GM12878 (cell line): ENCODE measurements around the gene CAMTA1. TPM values are rescaled to one million over a fixed set of nuclear protein-coding genes. Genes with fewer than 3 reads are reported as not detected.

Experiments used
- ATAC-seq: fragments of 200-7000 bp; cut with Tn5 transposase; 3 replicates; pipeline ENCODE4 v1.9.1; 2020; ENCODE audit warnings: mild to moderate bottlenecking, moderate library complexity
- BruUV-seq: library from RNA; stranded (reverse); fragments of 400-500 nt; replicated peaks from 2 replicates; lab custom pipeline; 2021; lab: Mats Ljungman, UMichigan
- CTCF ChIA-PET: fragments of 300-600 bp; sonication (Branson Sonifier 250); formaldehyde crosslinking; extraction: SDS; loops from one replicate; lab custom pipeline; 2021; ENCODE audit warnings: inconsistent platforms; lab: Yijun Ruan, JAX
- POLR2A ChIA-PET: fragments of 350-600 bp; formaldehyde crosslinking; extraction: SDS; loops from one replicate; lab custom pipeline; 2021; ENCODE audit warnings: inconsistent platforms; lab: Charles Lee
- RAD21 ChIA-PET: fragments of 300-600 bp; sonication (Branson Sonifier 250); formaldehyde crosslinking; loops from one replicate; lab custom pipeline; 2023; ENCODE audit warnings: antibody characterized with exemption; ENCODE audit not compliant: unreplicated experiment; lab: Charles Lee
- SMC1A ChIA-PET: fragments of 300-600 bp; sonication (Branson Sonifier 250); formaldehyde crosslinking; loops from one replicate; lab custom pipeline; 2023; ENCODE audit not compliant: unreplicated experiment, uncharacterized antibody; lab: Charles Lee
- DNase-seq: peaks from one replicate; pipeline ENCODE4 v3.0.0-alpha.2; 2011; ENCODE audit warnings: low read depth, low spot score
- FAIRE-seq: peaks from 3 replicates; lab custom pipeline; 2011; peaks lifted over from hg19 to GRCh38; lab: Jason Lieb, UNC
- H2AFZ ChIP-seq: 2 replicates; pipeline ENCODE4 v1.6.0; 2011; ENCODE audit warnings: low read depth, low read length, control low read depth; ENCODE audit not compliant: control insufficient read depth
- H3K27ac ChIP-seq: 2 replicates; pipeline ENCODE4 v1.5.1; 2011; ENCODE audit warnings: control low read depth; ENCODE audit not compliant: control insufficient read depth, insufficient read depth
- H3K27me3 ChIP-seq, 2 experiments: replicated peaks in 1 of 2; 2 replicates each; pipeline versions ENCODE4 v1.6.0 to v1.6.1; 2011; ENCODE audit warnings: low read length in 1 of 2; ENCODE audit not compliant: control insufficient read depth in 2 of 2, insufficient read depth in 2 of 2
- H3K36me3 ChIP-seq, 2 experiments: 2 replicates each; pipeline ENCODE4 v1.5.1; 2011; ENCODE audit warnings: low read length in 1 of 2; ENCODE audit not compliant: control insufficient read depth in 2 of 2, insufficient read depth in 2 of 2
- H3K4me1 ChIP-seq: 2 replicates; pipeline ENCODE4 v1.6.1; 2011; ENCODE audit warnings: mild to moderate bottlenecking, low read length, moderate library complexity, mixed read lengths; ENCODE audit not compliant: control insufficient read depth, insufficient read depth
- H3K4me2 ChIP-seq: 2 replicates; pipeline ENCODE4 v1.6.0; 2011; ENCODE audit warnings: control low read depth; ENCODE audit not compliant: control insufficient read depth, insufficient read depth
- H3K4me3 ChIP-seq: fragments of 200-600 bp; sonication (generic); 2 replicates; pipeline ENCODE4 v1.5.1; 2016
- H3K79me2 ChIP-seq: 2 replicates; pipeline ENCODE4 v1.6.0; 2011; ENCODE audit warnings: low read length; ENCODE audit not compliant: control insufficient read depth, insufficient read depth
- H3K9ac ChIP-seq: 2 replicates; pipeline ENCODE4 v1.8.0; 2011; ENCODE audit warnings: low read length, control low read depth, mixed read lengths; ENCODE audit not compliant: control insufficient read depth, insufficient read depth
- H3K9me3 ChIP-seq: replicated peaks from 3 replicates; pipeline ENCODE4 v1.5.1; 2011; ENCODE audit warnings: mild to moderate bottlenecking, low read length; ENCODE audit not compliant: control insufficient read depth, insufficient read depth
- H4K20me1 ChIP-seq: 2 replicates; pipeline ENCODE4 v1.6.0; 2011; ENCODE audit not compliant: control insufficient read depth, insufficient read depth
- DPF2 ChIP-seq: fragments of 450-650 bp; IDR thresholded peaks from 2 replicates; pipeline ENCODE4 v1.6.1; 2017; ENCODE audit warnings: mild to moderate bottlenecking
- IKZF2 ChIP-seq, 2 experiments: fragments of 450-650 bp; IDR thresholded peaks; 2 replicates each; pipeline ENCODE4 v1.6.1; 2017; ENCODE audit warnings: mild to moderate bottlenecking in 2 of 2, moderate library complexity in 2 of 2
- MTA3 ChIP-seq: IDR thresholded peaks from 2 replicates; pipeline ENCODE4 v1.6.1; 2012; ENCODE audit warnings: low read length, inconsistent platforms, borderline replicate concordance
- NFXL1 ChIP-seq: fragments of 450-650 bp; IDR thresholded peaks from 2 replicates; pipeline ENCODE4 v1.6.1; 2017; ENCODE audit warnings: antibody characterized with exemption, mild to moderate bottlenecking, borderline replicate concordance
- NR2C1 ChIP-seq: fragments of 450-650 bp; IDR thresholded peaks from 2 replicates; pipeline ENCODE4 v1.6.1; 2017; ENCODE audit warnings: antibody characterized with exemption, mild to moderate bottlenecking, moderate library complexity
- NRF1 ChIP-seq: conservative IDR thresholded peaks from 2 replicates; pipeline ENCODE4 v1.6.1; 2011; ENCODE audit warnings: mild to moderate bottlenecking, low read depth, low read length, improper control_type of control experiment
- PML ChIP-seq: IDR thresholded peaks from 2 replicates; pipeline ENCODE4 v1.6.1; 2012; ENCODE audit warnings: low read length, inconsistent platforms
- SMAD5 ChIP-seq: IDR thresholded peaks from 2 replicates; pipeline ENCODE4 v1.6.1; 2016; ENCODE audit warnings: antibody characterized with exemption, low read depth
- WRNIP1 ChIP-seq: IDR thresholded peaks from 2 replicates; pipeline ENCODE4 v1.6.1; 2011; ENCODE audit warnings: low read depth, low read length, improper control_type of control experiment, borderline replicate concordance
- YY1 ChIP-seq: IDR thresholded peaks from 2 replicates; pipeline ENCODE4 v1.6.1; 2011; ENCODE audit warnings: low read depth, mild to moderate bottlenecking, low read length
- ZNF622 ChIP-seq: fragments of 450-650 bp; IDR thresholded peaks from 2 replicates; pipeline ENCODE4 v1.6.1; 2017; ENCODE audit warnings: mild to moderate bottlenecking, inconsistent platforms
- WGBS: methylation state at CpG from one replicate; pipeline ENCODE4 v1.1.6; 2016; ENCODE audit warnings: low lambda C conversion rate; ENCODE audit not compliant: insufficient replicate concordance, insufficient coverage; ENCODE audit errors: missing lambda C conversion rate; 5-methylcytosine and 5-hydroxymethylcytosine counted together
- in situ Hi-C: fragments of 300-500 bp; cut with MboI; formaldehyde crosslinking; loops from 9 replicates; pipeline ENCODE4 v1.14.3; 2018; ENCODE audit warnings: mixed read lengths
- intact Hi-C: fragments of 100-400 bp; cut with micrococcal nuclease; formaldehyde crosslinking; loops from one replicate; pipeline ENCODE4 v1.14.2; 2022; ENCODE audit not compliant: unreplicated experiment
- polyA plus RNA-seq, 11 experiments: library from polyadenylated mRNA; depleted of rRNA in 4 of 11; unstranded in 6 of 11; stranded (reverse) in 5 of 11; fragments of >200 nt; fragmentation: Nextera tagmentation in 4 of 11; fragmentation: Illumina TruSeq in 1 of 11; extraction: Ambion mirVana in 4 of 11; extraction: Trizol in 1 of 11; gene quantifications; 1 replicate in 1 of 11; 2 replicates in 10 of 11; pipeline versions ENCODE4 v1.2.1 to v1.2.3, GENCODE V29; 2011 to 2016; ENCODE audit warnings: inconsistent platforms in 2 of 11, missing spikeins in 2 of 11, low read depth in 1 of 11
- total RNA-seq, 4 experiments: library from RNA; depleted of rRNA in 3 of 4; stranded (reverse); fragments of >200 nt in 3 of 4; fragmentation: Illumina TruSeq in 1 of 4; extraction: Trizol in 1 of 4; gene quantifications; 2 replicates each; pipeline versions ENCODE4 v1.2.1 to v1.2.3, GENCODE V29; 2013 to 2021
- TF ChIP-seq, protein P1 (sequence below): fragments of 450-650 bp; IDR thresholded peaks from 2 replicates; pipeline ENCODE4 v1.6.1; 2017; ENCODE audit warnings: mild to moderate bottlenecking, low read depth, inconsistent platforms; ENCODE audit not compliant: poor library complexity, severe bottlenecking
- TF ChIP-seq, protein P2 (sequence below): fragments of 150-350 bp; IDR thresholded peaks from 2 replicates; pipeline ENCODE4 v1.6.1; 2014; ENCODE audit warnings: mild to moderate bottlenecking, low read depth, low read length
- TF ChIP-seq, protein P3 (sequence below): fragments of 450-650 bp; formaldehyde crosslinking; IDR thresholded peaks from 2 replicates; pipeline ENCODE4 v1.4.0; 2022; ENCODE audit warnings: mild to moderate bottlenecking, moderate library complexity

Gene CAMTA1
- total and polyA plus RNA-seq, 10 of the 15 experiments (the other 5 are each of a cell fraction or from before 2014, with no cell fraction given), result 37.7 to 148 (median 76.4) TPM

DNA sequence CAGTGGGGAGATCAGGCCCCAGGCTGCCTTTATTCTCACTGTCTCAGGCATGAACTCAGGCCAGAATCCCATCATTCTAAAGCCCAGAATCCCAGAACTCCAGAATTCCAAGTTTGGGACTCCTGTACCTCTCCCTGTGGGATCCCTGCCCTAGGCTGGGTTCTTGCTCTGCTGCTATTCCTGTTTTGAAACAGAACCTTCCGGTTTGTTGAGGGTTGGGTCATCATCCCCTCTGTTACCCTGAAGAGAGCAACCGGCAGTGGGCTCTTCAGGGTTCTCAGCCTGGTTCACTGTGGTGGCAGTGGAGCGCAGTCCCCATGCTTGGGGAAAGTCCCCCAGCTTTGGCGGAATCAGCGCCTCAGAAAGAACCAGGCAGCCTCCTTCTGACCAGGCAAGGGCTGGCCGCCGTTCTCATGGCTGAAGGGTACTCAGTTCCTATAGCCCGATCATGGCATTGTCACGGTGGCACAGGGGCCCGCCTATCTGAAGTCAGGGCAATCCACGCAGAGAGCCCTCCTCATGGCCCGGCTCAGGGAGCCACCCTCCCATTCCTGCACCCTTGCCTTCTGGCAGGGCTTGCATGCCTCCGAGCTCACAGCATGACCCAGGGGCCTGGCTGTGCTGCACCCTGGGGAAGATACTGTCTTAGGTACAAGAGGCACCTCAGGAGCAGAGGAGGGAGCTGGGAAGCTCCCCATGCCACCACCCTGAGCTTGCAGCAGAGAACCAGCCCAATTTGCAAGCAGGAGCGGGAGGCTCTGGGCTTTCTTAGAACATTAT is 650.2 kb downstream of the CAMTA1 start:
- no peaks in the 10 kb centered on the region for H4K20me1 ChIP-seq
- intact Hi-C loops, result no loop called here
- 30% methylated on average over 14 of the region's 14 CpGs for WGBS
- H3K27ac ChIP-seq, result no peak overlapping the region
- H2AFZ ChIP-seq, result no peak overlapping the region
- H3K9me3 ChIP-seq, result no peaks in the 10 kb centered on the region; the same call in 2 of the 3 replicates
- TF ChIP-seq YY1 (no peak), NR2C1 (no peak), ZNF622 (no peak), NRF1 (no peak), PML (no peak), MTA3 (no peak), NFXL1 (no peak), SMAD5 (no peak), WRNIP1 (no peak), DPF2 (no peak), IKZF2 (IDR thresholded peaks at IDR 0.05) (no peak)
- TF ChIP-seq, protein P1, sequence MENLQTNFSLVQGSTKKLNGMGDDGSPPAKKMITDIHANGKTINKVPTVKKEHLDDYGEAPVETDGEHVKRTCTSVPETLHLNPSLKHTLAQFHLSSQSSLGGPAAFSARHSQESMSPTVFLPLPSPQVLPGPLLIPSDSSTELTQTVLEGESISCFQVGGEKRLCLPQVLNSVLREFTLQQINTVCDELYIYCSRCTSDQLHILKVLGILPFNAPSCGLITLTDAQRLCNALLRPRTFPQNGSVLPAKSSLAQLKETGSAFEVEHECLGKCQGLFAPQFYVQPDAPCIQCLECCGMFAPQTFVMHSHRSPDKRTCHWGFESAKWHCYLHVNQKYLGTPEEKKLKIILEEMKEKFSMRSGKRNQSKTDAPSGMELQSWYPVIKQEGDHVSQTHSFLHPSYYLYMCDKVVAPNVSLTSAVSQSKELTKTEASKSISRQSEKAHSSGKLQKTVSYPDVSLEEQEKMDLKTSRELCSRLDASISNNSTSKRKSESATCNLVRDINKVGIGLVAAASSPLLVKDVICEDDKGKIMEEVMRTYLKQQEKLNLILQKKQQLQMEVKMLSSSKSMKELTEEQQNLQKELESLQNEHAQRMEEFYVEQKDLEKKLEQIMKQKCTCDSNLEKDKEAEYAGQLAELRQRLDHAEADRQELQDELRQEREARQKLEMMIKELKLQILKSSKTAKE, result no peak
- TF ChIP-seq, protein P2, sequence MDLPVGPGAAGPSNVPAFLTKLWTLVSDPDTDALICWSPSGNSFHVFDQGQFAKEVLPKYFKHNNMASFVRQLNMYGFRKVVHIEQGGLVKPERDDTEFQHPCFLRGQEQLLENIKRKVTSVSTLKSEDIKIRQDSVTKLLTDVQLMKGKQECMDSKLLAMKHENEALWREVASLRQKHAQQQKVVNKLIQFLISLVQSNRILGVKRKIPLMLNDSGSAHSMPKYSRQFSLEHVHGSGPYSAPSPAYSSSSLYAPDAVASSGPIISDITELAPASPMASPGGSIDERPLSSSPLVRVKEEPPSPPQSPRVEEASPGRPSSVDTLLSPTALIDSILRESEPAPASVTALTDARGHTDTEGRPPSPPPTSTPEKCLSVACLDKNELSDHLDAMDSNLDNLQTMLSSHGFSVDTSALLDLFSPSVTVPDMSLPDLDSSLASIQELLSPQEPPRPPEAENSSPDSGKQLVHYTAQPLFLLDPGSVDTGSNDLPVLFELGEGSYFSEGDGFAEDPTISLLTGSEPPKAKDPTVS, result no peak
- TF ChIP-seq, protein P3, sequence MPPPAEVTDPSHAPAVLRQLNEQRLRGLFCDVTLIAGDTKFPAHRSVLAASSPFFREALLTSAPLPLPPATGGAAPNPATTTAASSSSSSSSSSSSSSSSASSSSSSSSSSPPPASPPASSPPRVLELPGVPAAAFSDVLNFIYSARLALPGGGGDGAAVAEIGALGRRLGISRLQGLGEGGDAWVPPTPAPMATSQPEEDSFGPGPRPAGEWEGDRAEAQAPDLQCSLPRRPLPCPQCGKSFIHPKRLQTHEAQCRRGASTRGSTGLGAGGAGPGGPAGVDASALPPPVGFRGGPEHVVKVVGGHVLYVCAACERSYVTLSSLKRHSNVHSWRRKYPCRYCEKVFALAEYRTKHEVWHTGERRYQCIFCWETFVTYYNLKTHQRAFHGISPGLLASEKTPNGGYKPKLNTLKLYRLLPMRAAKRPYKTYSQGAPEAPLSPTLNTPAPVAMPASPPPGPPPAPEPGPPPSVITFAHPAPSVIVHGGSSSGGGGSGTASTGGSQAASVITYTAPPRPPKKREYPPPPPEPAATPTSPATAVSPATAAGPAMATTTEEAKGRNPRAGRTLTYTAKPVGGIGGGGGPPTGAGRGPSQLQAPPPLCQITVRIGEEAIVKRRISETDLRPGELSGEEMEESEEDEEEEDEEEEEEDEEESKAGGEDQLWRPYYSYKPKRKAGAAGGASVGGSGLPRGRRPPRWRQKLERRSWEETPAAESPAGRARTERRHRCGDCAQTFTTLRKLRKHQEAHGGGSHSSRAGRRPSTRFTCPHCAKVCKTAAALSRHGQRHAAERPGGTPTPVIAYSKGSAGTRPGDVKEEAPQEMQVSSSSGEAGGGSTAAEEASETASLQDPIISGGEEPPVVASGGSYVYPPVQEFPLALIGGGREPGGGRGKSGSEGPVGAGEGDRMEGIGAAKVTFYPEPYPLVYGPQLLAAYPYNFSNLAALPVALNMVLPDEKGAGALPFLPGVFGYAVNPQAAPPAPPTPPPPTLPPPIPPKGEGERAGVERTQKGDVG (CRISPR knock-in tag), result no peak
- TF ChIP-seq, all 136 proteins: peak for 0
- no peaks in the 10 kb centered on the region for H3K4me1 ChIP-seq
- no peaks in the 10 kb centered on the region for H3K79me2 ChIP-seq
- H3K36me3 ChIP-seq, result no peaks in the 10 kb centered on the region
- SMC1A ChIA-PET, result no interaction called here
- POLR2A ChIA-PET, result no interaction called here
- no peak overlapping the region for H3K4me3 ChIP-seq
- CTCF ChIA-PET, result interaction anchor here (0.7 kb wide), 1 partner anchor 127 kb away, joined by 3 read pairs; no protein-coding TSS in a partner anchor
- ATAC-seq, result no peak
- H3K4me2 ChIP-seq, result no peak overlapping the region
- FAIRE-seq, result no peak
- in situ Hi-C loops, result no loop called here
- RAD21 ChIA-PET, result no interaction called here
- DNase-seq, result no peak
- no peak overlapping the region for H3K9ac ChIP-seq
- no peaks in the 10 kb centered on the region for H3K27me3 ChIP-seq
- BruUV-seq, result no TSS peak
